Measurements from ENCODE around the gene SCAF4.

SCAF4 gene

DNA sequence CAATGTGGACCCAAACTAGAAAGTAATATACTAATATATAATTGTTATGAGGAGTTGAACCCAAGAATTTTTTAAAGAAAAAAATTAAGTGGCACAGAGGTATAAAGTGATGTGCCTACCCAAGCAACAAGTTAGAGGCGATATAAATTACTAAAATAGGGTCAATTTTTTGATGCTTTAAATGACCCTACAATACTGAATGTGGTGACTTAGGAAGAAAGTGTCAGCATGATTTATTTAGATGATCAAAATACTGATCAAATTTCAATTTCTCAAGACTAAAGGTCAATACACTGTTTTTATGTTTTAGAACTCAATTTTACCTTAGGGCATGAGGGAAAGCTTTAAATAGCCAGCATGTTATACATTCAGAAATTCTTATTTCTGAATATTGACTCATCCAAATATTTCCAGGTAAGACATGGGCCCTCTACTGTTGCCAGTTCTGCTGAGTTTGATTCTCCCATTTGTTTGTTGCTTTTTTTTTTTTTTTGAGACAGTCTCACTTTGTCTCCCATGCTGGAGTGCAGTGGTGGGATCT is 20.1 kb downstream of the SCAF4 start:
- no peak for DNase-seq

DNA sequence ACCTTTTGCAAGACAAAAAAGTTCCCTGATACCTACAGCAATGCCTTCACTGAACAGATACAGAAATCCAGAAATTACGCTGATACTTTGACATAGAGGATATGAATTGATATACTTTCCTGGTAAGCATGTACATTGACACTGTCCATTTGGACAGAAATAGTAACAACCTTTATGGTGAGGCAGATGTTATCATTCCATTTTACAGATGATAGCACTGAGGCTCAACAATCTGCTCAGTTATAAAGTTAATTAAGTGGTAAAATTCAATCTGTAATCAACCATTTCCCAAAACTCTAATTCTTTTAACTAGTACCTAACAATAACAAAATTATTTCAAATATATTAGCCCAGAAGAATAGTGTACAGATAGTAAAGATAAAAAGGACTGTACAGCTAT is 20.6 kb downstream of the SCAF4 start:
- no peak for DNase-seq

DNA sequence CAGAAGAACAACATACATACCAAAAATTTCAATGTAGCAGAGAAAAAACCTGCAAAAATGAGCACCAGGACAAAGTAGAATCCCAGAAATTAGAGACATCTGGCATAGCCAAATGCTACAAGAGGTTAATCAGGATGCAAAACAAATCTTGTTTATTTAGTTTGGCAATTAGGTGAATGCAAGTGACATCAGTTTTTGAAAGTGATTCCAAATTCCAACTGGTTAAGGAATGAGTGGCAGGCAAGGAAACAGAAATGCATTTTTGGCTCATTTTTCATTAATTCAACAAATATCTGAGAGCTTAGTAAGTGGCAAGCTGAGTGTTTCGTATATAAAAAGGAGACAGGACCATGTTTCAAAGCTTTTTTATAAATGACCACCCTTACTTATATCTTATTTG is 21.3 kb downstream of the SCAF4 start:
- DNase-seq, result no peak

DNA sequence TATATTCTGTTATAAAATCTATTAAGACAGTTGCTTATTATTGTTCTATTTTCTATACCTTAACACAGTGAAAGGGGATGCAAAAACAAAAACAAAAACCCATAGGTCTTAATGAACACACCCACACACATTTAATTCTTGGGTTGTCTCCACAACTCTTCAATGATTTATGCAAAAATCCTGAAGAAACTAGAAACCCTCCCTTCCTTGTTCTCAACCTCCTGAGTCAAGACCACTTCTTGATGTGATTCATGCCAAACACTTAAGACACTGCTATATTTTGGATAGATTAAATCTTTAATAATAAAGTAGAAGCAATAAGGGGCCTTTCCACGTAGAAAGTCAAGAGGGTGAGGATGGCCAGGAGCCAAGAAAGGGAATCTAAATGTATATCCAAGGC is 23.4 kb downstream of the SCAF4 start:
- DNase-seq, result no peak

DNA sequence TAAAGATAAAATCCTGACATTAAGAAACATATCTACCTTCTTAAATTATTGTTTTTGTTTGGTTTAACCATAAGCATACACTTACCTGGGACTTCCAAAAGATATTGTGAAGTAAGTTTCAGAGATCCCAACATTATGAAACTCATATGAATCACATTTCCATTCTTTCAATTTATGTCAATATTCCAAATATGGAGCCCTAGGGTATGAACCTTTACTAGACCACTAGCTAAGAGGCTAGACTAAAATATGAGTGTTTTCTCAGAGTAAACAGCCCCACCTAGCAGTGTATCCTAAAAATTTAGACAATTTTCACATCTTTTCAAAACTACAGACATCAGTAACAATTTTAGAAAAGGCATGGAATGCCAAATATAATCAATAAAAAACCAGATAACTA is 24.4 kb downstream of the SCAF4 start:
- DNase-seq, result no peak

DNA sequence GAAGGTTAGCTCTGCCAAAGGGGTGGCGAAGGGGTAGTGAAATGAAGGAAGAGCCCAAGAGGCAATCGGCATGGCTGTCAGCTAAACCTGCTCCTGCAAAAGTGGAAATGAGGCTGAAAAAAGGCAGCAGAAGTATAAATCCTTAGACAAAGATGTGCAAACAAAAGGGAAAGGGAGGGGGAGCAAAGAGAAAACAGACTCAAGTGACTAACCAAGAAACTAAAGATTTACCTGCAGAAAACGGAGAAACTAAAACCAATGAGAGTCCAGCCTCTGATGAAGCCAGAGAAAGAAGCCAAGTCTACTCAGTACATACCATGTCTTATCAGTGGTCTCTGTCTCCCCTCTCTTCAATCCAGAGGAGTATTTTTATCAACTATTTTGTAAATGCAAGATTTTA is 25.4 kb downstream of the SCAF4 start:
- no peak for DNase-seq

GRCh38 chr21:31700040-31700439 is 31.9 kb downstream of the SCAF4 start:
- DNase-seq, result no peak

DNA sequence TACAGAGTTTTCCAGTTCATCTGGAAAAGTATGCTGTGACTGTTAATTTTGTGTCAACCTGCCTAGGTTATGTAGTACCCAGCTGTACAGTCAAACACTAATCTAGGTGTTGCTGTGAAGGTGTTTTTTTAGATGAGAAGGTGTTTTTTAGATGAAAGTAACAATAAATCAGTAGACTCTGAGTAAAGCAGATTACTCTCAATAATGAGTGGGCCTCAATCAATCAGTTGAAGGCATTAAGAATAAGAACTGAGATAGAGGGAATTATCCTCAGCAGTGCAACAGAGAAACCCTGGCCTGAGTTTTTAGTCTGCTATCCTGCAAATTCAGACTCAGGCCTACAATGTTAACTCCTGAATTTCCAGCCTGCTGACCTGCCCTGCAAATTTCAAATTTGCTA is 33.5 kb downstream of the SCAF4 start:
- DNase-seq, result no peak

DNA sequence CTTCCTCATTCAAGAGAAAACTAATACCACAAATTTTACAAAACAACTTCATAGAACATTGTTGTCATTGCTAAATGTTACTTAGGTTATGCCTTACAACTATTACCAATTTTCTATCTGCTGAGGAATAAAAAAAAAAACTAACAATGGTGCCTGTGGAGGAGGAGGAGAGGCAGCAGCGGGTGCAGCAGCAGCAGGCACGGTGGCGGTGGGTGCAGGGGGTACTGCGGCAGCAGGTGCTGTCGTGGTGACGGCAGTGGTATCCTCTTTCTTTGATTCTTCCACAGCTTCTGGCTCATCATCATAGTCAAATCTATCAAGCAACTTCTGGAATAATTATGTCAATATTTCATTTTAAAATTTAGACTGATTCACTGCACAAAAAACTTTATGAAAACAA is 35.5 kb downstream of the SCAF4 start:
- no peak for DNase-seq

GRCh38 chr21:31693222-31693621 is 38.7 kb downstream of the SCAF4 start:
- no peak for DNase-seq

GRCh38 chr21:31688603-31689368 is 43.1 kb downstream of the SCAF4 start:
- no peak for DNase-seq

DNA sequence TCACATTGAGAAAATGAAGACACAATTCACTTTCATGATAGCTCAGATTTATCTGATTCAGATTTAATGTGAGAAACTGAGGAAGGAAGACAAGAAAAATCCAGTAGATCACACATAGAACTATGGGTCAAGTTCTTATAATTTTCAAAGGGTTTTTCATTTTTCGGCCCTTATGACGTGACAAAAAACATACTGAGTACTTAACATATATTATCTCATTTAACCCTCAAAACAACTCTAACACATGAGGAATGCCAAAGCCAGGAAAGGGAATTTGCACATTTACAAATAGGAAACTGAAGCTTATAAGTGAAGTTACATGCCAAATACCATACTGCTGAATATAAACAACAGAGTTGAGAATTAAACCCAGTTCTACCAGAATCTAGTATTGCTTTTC is 44.8 kb downstream of the SCAF4 start:
- no peak for DNase-seq

GRCh38 chr21:31686272-31686915 is 45.5 kb downstream of the SCAF4 start:
- no peak for DNase-seq

- DNase-seq, result no peak
These were observed 47.0 kb downstream of the SCAF4 start for GRCh38 chr21:31684918-31685317.

- no peak for DNase-seq
These were observed 48.9 kb downstream of the SCAF4 start for GRCh38 chr21:31683029-31683428.

DNA sequence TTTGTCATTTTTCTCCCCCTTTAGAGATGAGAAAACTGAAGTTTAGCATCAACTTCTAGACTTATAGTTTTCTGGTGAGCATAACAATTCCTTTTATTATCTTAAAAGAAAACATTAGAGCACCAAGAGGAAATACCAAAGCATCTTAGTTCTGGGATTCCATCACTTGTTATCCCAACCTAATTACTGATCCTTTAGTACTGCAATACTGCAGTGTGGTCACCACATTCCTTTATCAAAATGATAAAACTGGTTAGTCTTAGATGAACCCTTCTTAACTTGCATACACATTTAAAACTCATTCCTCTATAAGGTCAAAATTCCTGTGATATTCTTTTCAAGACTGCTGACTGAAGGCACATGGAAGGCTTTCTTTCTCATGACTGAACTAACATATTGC is 49.3 kb downstream of the SCAF4 start:
- no peak for DNase-seq

DNA sequence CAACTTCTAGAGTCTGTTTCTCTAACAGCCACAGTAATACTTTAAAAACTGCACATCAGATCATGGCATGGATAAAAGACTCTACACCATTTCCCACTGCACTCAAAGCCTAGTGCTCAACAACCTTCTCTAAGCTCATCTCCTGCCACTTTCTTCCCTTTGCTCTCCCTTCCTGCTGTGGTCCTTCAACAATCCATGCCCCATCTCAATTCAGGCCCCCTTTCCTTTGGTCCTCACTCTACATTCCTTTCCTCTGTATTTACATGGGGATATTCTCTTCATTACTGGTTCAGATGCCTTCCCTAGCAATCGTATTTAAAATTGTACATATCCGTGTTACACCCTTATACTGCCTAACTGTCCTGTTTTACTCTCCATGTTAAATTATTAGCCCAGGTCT is 53.4 kb downstream of the SCAF4 start:
- no peak for DNase-seq

- no peak for DNase-seq
These were observed 54.9 kb downstream of the SCAF4 start for GRCh38 chr21:31677047-31677446.

GRCh38 chr21:31675960-31676359 is 56.0 kb downstream of the SCAF4 start:
- no peak for DNase-seq

DNA sequence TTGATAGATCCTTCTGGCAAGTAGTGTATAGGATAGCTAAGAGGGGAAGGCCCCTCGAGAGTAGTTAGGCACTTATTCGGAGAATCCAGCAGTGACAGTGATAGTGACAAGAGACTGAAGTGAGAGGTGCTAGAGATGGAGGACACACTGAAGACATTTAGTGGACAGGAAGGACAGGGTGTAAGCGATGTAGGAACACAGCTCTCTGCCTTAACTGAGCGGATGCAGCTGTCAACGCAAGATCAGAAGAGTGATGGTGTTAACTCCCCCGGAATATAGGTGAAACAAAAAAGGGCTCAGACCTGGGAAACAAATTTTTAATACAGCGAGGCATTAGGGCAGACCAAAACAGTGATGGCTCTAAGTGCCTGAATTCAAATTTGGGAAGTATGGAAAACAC is 56.6 kb downstream of the SCAF4 start:
- DNase-seq, result no peak

- DNase-seq, result no peak
These were observed 58.5 kb downstream of the SCAF4 start for GRCh38 chr21:31673321-31673912.

GRCh38 chr21:31671931-31672330 is 60.0 kb downstream of the SCAF4 start:
- no peak for DNase-seq

DNA sequence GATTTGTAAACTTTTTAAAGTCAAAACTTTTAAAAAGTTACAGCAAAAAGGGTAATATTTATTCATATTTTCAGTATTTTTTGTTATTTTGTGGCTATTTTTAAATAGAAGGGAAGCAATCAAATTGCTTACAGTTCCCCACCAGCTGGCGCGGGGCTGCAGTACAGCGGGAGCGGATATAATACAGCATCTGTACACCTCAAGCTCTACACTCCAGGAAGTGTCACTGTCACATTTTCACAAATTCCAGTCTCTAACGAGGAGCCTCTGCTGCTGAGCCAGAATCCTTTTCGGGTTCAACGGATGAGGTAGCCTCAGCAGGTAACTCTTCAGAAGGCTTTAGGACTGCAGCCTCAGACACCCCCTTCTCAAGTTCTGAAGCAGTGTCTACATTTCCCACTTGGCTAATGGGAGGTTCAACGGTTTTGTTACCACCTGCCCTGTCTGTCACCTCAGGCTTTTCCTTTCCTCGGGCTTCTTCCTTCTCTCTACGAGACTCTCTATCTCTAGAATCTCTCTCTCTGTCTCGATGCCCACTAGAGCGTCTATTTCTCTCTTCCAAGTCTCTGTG is 60.7 kb downstream of the SCAF4 start:
- DNase-seq, result no peak

DNA sequence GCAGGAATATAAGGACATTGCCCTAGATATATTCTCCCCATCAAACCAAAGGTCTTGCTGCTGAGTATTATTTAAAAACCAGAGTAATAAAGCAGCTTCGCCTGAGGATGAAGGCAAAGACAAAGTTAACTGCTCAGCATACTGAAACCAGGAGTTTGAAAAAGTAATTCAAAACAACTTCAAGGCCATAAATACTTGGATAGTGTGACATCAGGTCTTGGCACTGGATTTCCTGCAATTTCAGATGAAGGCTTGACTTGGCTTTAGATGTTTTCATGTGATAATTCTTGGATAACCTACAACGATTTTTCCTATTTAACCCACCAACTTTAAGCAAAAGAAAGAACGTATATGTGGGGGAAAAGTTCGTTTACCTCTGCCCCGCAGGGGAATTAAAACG is 61.8 kb downstream of the SCAF4 start:
- DNase-seq, result no peak
